Caco-2 (cell line): Measurements from ENCODE around the gene LRIT1. TPM values are rescaled to one million over a fixed set of nuclear protein-coding genes. Genes with fewer than 3 reads are reported as not detected.

Experiments used
- BruUV-seq: library from RNA; stranded (reverse); fragments of 400-500 nt; replicated peaks from 2 replicates; lab custom pipeline; 2021; lab: Mats Ljungman, UMichigan
- CTCF ChIA-PET: fragments of 300-600 bp; sonication (Branson Sonifier 250); formaldehyde crosslinking; loops from one replicate; lab custom pipeline; 2022; ENCODE audit warnings: antibody characterized with exemption; lab: Charles Lee
- POLR2A ChIA-PET: fragments of 300-600 bp; sonication (Branson Sonifier 250); formaldehyde crosslinking; loops from one replicate; lab custom pipeline; 2022; ENCODE audit warnings: antibody characterized with exemption; lab: Charles Lee
- DNase-seq, 2 experiments: peaks; one replicate each; pipeline versions ENCODE4 v3.0.0 to v3.0.0-alpha.2; 2020 to 2022
- H3K27me3 ChIP-seq: replicated peaks from 2 replicates; pipeline ENCODE4 v1.6.0; 2011; ENCODE audit warnings: low read length; ENCODE audit not compliant: control insufficient read depth, insufficient read depth
- H3K36me3 ChIP-seq: 2 replicates; pipeline ENCODE4 v1.5.1; 2011; ENCODE audit warnings: low read length; ENCODE audit not compliant: control insufficient read depth, insufficient read depth
- H3K4me1 ChIP-seq: fragments of 250-450 bp; sonication (Bioruptor Pico); 2 replicates; pipeline ENCODE4 v1.5.1; 2020; ENCODE audit warnings: mild to moderate bottlenecking
- H3K4me3 ChIP-seq: 2 replicates; pipeline ENCODE4 v1.5.1; 2011; ENCODE audit warnings: low read depth, mild to moderate bottlenecking, control low read depth, low read length
- H3K9me3 ChIP-seq: fragments of 250-450 bp; sonication (Bioruptor Pico); 2 replicates; pipeline ENCODE4 v1.5.1; 2020; ENCODE audit warnings: mild to moderate bottlenecking, moderate library complexity
- H3K27ac Mint-ChIP-seq: one replicate; pipeline ENCODE4 v1.8.0; 2022; ENCODE audit warnings: mixed read lengths; ENCODE audit not compliant: unreplicated experiment
- H3K27me3 Mint-ChIP-seq: one replicate; pipeline ENCODE4 v1.8.0; 2022; ENCODE audit warnings: mixed read lengths; ENCODE audit not compliant: insufficient read depth, unreplicated experiment
- H3K36me3 Mint-ChIP-seq: one replicate; pipeline ENCODE4 v1.8.0; 2022; ENCODE audit warnings: mild to moderate bottlenecking, mixed read lengths; ENCODE audit not compliant: insufficient read depth, unreplicated experiment
- H3K4me1 Mint-ChIP-seq: one replicate; pipeline ENCODE4 v1.8.0; 2022; ENCODE audit warnings: low read depth, mixed read lengths; ENCODE audit not compliant: unreplicated experiment
- H3K4me3 Mint-ChIP-seq: one replicate; pipeline ENCODE4 v1.8.0; 2022; ENCODE audit warnings: mild to moderate bottlenecking, moderate library complexity, mixed read lengths; ENCODE audit not compliant: unreplicated experiment
- H3K9me3 Mint-ChIP-seq: one replicate; pipeline ENCODE4 v1.8.0; 2022; ENCODE audit warnings: mixed read lengths; ENCODE audit not compliant: unreplicated experiment
- intact Hi-C: fragments of 100-400 bp; cut with micrococcal nuclease; formaldehyde crosslinking; loops from one replicate; pipeline ENCODE4 v1.10.0; 2022; ENCODE audit not compliant: unreplicated experiment
- total RNA-seq: library from RNA; stranded (reverse); gene quantifications from 2 replicates; pipeline ENCODE4 v1.2.3, GENCODE V29; 2022
- TF ChIP-seq, protein P1 (sequence below), 2 experiments: fragments of 200-600 bp in 1 of 2; IDR thresholded peaks; 1 replicate in 1 of 2; 2 replicates in 1 of 2; pipeline versions ENCODE4 v1.5.1 to v1.8.0; 2011 to 2022; ENCODE audit warnings: antibody characterized with exemption in 1 of 2, control low read depth in 1 of 2, inconsistent platforms in 1 of 2, low read depth in 1 of 2, low read length in 1 of 2, mild to moderate bottlenecking in 1 of 2, moderate library complexity in 1 of 2; ENCODE audit not compliant: insufficient read depth in 1 of 2, severe bottlenecking in 1 of 2, unreplicated experiment in 1 of 2

LRIT1 gene
- total RNA-seq, 1 experiment from 2014 or later, result not detected

DNA sequence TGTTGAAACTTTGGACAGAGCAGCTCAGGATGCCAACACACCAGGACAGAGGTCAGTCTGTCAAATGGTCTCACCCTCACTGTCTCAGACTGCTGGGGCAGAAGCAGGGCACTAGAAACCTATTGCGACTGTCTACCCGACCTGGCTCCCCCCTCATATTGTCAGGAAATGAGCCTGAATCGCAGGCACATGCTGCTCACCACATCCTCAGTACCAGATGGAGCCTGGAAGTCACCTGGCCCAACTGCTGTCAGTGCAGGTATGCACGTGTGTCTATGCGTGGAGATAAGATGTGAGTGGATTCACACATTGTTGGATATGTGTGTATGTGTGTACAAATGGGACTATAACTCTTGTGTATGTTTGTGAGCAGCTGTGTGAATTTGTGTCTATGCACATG lies 50.2 kb downstream of the LRIT1 start:
- intact Hi-C loops, result no loop called here
- H3K4me3 ChIP-seq, result no peak overlapping the region
- ChIA-PET POLR2A (no interaction called here), CTCF (no interaction called here)
- no peaks in the 10 kb centered on the region for H3K9me3 ChIP-seq
- no peaks in the 10 kb centered on the region for H3K9me3 Mint-ChIP-seq
- no peaks in the 10 kb centered on the region for H3K4me1 ChIP-seq
- H3K4me3 Mint-ChIP-seq, result no peak overlapping the region
- H3K27ac Mint-ChIP-seq, result no peak overlapping the region
- DNase-seq, result no peak
- H3K36me3 Mint-ChIP-seq, result no peaks in the 10 kb centered on the region
- H3K4me1 Mint-ChIP-seq, result no peaks in the 10 kb centered on the region
- H3K36me3 ChIP-seq, result no peaks in the 10 kb centered on the region
- H3K27me3 ChIP-seq, result peaks cover 9% of the 10 kb centered on the region
- peaks cover 20% of the 10 kb centered on the region for H3K27me3 Mint-ChIP-seq
- BruUV-seq, result no TSS peak
- TF ChIP-seq, protein P1, sequence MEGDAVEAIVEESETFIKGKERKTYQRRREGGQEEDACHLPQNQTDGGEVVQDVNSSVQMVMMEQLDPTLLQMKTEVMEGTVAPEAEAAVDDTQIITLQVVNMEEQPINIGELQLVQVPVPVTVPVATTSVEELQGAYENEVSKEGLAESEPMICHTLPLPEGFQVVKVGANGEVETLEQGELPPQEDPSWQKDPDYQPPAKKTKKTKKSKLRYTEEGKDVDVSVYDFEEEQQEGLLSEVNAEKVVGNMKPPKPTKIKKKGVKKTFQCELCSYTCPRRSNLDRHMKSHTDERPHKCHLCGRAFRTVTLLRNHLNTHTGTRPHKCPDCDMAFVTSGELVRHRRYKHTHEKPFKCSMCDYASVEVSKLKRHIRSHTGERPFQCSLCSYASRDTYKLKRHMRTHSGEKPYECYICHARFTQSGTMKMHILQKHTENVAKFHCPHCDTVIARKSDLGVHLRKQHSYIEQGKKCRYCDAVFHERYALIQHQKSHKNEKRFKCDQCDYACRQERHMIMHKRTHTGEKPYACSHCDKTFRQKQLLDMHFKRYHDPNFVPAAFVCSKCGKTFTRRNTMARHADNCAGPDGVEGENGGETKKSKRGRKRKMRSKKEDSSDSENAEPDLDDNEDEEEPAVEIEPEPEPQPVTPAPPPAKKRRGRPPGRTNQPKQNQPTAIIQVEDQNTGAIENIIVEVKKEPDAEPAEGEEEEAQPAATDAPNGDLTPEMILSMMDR (IDR thresholded peaks at IDR 0.05; ENCODE audit: insufficient read depth in 1 of 2, low read depth in 1 of 2, low read length in 1 of 2, severe bottlenecking in 1 of 2, unreplicated experiment in 1 of 2), result no peak

DNA sequence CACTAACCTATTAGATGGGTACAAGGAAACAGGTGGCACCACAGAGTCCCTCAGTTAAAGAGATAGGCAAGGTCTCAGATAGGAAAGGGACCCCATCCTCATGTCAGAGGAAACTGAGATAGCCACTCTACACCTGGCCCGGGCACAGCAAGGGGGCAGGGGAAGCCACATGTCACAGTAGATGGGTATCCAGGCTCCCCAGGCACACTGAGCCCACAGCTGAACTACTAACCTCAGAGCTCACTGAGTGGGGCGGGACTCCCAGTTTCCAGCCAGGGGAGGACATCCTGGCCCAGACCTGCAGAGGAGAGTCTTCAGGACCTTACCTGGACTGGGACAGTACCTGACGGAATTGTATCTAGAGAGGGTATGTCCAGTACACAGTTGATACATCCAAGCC lies 50.7 kb downstream of the LRIT1 start:
- no peaks in the 10 kb centered on the region for H3K4me1 ChIP-seq
- H3K9me3 ChIP-seq, result no peaks in the 10 kb centered on the region
- Mint-ChIP-seq H3K9me3 (no peaks in the 10 kb centered on the region), H3K27ac (no peak overlapping the region), H3K4me3 (no peak overlapping the region), H3K27me3 (peaks cover 17% of the 10 kb centered on the region), H3K4me1 (no peaks in the 10 kb centered on the region), H3K36me3 (no peaks in the 10 kb centered on the region)
- ChIA-PET POLR2A (no interaction called here), CTCF (no interaction called here)
- H3K36me3 ChIP-seq, result no peaks in the 10 kb centered on the region
- DNase-seq, result no peak
- no TSS peak for BruUV-seq
- TF ChIP-seq, protein P1 (IDR thresholded peaks at IDR 0.05; ENCODE audit: insufficient read depth in 1 of 2, low read depth in 1 of 2, low read length in 1 of 2, severe bottlenecking in 1 of 2, unreplicated experiment in 1 of 2), result no peak
- intact Hi-C loops, result no loop called here
- H3K4me3 ChIP-seq, result no peak overlapping the region
- H3K27me3 ChIP-seq, result peaks cover 7% of the 10 kb centered on the region

DNA sequence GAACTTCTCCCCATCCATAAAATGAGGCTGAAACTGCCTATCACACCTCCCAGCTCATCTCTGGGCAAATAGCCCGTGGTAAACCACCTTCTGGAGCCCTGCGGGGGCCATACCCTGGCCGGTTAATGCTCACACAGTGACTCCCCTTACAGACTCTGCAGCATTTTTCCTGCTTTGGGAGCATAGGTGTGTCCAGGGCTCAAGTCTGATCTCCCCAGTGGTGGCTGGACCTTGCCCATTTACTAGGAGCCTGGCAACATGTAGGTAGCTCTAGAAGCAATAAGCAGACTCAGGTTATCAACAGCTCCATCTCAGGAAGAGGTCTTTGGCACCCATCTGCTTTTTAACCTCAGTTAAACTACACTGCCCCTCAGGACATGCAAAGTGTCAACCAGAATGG lies 52.5 kb downstream of the LRIT1 start:
- Mint-ChIP-seq H3K36me3 (no peaks in the 10 kb centered on the region), H3K27ac (no peak overlapping the region), H3K4me3 (no peak overlapping the region), H3K4me1 (no peaks in the 10 kb centered on the region), H3K27me3 (peaks cover 15% of the 10 kb centered on the region), H3K9me3 (no peaks in the 10 kb centered on the region)
- H3K9me3 ChIP-seq, result no peaks in the 10 kb centered on the region
- H3K4me3 ChIP-seq, result no peak overlapping the region
- TF ChIP-seq, protein P1 (IDR thresholded peaks at IDR 0.05; ENCODE audit: insufficient read depth in 1 of 2, low read depth in 1 of 2, low read length in 1 of 2, severe bottlenecking in 1 of 2, unreplicated experiment in 1 of 2), result no peak
- H3K36me3 ChIP-seq, result no peaks in the 10 kb centered on the region
- intact Hi-C loops, result no loop called here
- BruUV-seq, result no TSS peak
- DNase-seq, result no peak
- H3K4me1 ChIP-seq, result no peaks in the 10 kb centered on the region
- CTCF ChIA-PET, result no interaction called here
- POLR2A ChIA-PET, result no interaction called here
- peaks cover 4% of the 10 kb centered on the region; the same call in 1 of the 2 replicates for H3K27me3 ChIP-seq
